Activated effector memory CD4-positive, alpha-beta T cell treated with anti-CD3 and anti-CD28 coated beads, Interleukin-2, amount 50 U/mL, for 16 hours (primary cell): ENCODE results near the gene B4GAT1.
A peak's percentile ranks its signal among the peaks of the same experiment; 100 is the strongest.
"Not testable (repeated sequence)": the region's sequence is repeated elsewhere in the genome, so short reads cannot be mapped to it uniquely, and the experiment has no call there.

Source experiments
- DNase-seq: peaks from one replicate; pipeline ENCODE4 v3.0.0-alpha.2; 2020

B4GAT1 gene

DNA sequence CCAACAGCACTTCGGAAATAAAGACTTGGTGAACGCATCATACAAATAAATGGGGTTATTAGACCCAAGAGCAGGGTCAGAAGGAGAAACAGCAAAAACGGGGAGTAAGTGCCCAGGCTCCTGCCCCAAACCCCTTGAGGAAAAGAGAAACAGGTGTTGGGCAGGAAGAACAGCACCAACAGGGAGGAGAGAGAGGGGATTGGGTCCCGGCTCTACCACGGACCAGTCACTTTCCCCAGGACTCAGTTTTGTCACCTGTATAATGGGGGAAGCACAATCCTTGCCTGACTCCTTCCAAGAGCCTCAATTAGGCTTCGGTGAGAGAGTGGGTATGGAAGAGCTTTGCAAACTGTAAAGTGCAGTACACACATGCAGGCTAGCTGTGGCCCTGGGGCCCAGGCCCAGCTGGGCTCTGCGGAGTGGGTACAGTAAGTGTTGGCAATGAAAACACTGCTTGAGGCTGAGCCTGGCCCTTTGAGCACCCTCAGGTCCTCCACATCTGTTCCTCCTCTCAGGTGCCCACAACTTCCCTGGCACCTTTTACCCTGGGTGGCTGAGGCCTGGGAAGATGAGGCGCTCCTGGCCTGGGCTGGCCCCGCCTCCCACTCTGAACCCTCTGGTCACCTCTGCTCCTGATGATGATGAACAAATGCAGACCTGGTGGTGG, 15.2 kb upstream of the B4GAT1 start:
- DNase-seq = no peak

DNA sequence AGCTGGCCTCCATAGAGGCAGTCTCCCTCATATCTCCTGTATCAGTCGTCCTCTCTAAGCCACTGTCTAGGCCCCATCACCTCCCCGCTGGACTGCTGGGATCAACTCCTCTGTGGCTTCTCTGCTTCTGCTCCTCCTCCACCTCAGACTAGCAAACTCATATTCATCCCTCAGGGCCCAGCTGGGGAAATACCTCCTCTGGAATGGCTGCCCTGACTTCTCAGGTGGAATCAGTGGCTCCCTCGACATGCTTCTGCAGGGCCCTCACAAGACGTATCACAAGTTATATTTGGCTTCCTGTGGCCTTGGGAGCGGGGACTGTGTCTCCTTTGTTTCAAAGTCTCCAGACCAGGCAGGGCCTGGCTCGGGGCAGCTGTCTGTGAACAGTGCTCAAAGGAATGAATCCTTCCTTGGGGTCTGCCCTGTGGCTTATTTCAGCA, 14.1 kb upstream of the B4GAT1 start:
- DNase-seq = no peak

DNA sequence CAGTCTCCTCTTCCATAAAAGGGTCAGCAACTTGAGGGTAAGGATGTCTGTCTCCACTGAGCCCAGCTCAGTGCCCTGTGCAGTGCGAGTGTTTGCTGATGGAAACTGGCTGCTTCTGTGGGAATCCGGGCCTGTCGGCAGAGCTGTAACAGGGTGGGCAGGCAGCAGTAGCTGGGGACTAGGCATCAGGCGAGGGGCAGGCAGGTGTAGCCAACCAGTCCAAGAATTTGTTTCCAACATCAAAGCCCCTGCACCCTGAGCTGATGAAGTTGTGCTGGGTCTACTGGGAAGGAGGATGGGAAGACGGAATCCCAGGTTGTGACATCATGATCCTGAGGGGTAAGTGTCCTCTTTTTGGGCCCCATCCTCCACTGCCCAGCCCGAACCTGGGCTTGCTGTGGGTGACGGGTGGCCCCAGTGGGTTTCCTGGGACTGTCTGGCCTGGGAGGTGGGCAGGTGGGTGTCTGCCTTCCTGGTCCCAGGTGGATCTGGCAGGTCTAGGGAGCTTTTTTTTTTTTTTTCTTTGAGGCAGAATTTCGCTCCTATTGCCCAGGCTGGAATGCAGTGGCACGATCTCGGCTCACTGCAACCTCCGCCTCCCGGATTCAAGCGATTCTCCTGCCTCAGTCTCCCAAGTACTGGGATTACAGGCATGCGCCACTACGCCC, 13.1 kb upstream of the B4GAT1 start:
- no peak for DNase-seq

DNA sequence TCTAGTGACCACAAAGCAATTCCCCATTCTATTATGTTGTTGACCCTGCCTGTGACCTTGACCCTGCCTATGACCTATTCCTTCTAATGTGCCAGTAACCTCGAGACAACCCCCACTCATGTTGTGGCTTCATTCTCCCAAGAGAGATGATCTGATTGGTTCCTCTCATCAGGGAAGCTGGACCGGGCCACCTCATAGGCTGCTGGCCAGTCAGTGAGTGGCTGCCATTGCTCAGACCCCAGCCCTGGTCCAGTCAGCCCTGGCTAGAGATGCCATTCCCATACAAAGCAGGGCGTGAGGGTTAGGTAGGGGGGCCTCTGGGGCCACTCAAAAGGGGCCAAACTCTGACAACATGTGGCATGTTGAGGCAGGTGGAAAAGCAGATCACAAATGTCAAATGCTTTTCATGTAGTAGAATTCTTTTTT, 12.2 kb upstream of the B4GAT1 start:
- no peak for DNase-seq

DNA sequence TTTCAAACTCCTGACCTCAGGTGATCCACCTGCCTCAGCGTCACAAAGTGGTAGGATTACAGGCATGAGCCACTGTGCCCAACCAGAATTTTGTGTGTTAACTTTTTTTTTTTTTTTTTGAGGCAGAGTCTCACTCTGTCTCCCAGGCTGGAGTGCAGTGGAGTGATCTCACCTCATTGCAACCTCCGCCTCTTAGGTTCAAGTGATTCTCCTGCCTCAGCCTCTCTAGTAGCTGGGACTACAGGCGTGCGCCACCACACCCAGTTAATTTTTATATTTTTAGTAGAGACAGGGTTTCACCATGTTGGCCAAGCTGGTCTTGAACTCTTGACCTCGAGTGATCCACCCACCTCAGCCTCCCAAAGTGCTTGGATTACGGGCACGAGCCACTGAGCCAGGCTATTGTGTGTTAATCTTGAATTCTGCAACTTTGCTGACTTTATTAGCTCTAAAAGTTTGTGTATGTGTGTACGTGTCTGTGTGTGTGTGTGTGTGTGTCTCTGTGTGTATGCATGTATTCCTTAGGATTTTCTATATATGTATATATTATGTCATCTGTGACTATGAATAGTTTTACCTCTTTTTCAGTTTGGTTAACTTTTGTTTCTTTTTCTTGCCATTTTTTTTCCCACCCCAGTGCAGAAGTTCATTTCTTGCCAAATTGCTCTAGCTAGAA, 3.3 kb upstream of the B4GAT1 start:
- not testable (repeated sequence) for DNase-seq

DNA sequence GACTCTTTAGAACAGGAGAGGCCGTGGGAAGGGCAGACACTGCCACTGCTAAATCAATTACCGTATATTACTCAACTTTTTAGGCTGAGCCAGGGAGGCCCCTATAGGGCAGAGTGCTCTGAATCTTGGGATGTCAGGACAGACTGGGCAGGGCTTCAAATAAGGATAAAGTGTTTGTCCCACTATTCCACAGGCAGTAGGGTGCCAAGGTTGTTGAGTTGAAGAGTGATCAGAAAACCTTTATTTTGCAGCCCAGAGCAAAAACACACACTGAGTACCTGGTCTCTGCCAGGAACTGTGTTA, 1.6 kb upstream of the B4GAT1 start:
- no peak for DNase-seq

DNA sequence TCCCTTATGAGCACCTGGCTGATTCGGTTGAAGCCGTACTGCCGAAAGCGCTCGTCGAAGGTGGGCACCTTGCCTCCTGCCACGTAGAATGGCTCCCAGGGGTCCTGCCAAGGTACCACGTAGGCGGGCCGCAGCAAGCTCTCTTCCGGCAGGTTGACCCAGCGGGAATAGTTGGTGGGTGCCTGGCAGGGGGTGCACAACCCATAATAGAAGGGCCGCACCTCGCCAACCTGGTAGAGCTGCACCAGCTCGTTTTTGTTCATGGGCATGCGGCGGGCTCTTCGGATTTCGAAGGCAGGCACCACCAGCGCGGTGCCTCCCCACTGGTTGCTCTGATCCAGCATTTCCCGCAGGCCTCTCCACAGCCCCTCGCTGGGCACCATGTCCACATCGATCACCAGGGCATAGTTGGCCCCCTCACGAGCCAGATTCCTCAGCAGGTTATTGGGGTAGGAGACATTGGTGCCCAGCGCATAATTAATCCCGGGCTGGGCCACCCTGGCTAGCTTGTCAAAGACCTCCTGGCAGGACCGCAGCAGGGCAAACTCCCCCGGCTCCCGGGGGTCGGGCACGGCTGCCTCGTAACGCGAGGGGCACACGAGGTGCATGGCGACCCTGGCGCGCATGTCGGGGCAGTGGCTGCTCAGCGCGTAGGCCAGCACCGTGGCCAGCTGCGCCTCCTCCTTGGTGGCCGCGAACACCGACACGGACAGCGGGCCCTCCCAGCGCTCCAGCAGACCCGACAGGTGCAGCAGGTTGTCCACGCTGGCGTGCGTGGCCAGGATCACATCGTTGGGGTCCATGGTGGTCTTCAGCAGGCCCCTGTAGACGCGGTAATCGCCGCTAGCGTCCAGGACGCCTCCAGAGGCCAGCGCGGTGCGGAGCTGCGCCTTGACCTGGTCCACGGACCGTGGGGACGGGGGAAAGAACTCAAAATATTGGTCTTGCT, 679 bp downstream of the B4GAT1 start:
- no peak for DNase-seq

DNA sequence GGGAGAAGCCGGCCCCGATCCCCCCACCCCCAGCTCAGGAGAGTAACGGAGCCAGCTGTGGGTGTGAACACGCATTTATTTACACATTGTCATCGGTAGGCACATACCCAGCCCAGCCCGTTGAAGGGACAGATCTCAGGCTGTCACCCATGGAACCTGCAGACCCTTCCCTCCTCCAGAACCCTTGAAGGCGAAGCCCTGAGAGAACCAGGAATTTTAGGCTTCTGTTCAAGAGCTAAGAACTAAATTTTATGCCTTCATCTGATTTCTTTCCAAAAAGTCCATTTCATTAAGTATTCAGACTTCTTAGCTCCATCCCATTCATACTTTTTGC, 2.1 kb downstream of the B4GAT1 start:
- no peak for DNase-seq

DNA sequence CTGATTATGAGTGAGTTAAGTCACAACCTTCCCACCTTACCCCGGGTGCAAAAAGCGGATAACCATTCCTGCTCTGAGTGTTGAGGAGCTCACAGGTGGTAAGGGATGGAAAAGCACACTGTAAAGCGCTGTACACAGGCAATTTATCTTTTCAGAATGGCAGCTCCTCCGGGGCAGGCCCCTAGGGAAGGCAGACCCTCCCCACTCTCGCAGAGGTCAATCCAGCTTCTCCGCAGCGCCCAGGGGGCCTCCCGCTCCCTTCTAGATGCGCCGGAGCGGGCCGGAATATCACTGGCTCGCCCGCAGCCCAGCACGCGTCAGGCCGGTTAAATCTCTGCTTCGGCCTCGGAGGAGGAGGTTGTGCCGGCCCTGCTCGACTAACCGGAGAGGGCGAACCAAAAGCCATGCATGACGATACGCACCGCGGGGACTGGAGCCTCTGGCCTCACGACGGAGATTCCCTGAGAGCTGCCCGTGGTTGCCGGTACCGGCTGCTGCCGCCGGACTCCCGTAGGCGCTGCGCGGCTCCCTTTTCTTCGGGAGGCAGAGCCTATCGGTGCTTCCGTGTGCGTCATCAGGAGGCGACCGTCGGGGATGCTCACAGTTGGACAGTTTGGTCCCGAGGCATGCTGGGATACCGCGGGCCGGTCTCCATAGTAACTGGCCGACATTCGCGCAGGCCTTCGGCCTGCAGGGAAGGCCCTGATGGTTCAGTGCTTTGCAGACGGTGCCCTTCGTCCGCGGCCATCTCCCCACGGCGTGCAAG, 2.7 kb downstream of the B4GAT1 start, which contains the start of gene BRMS1:
Gene BRMS1 (minus strand): TSS at position 555 of the 766 bp plus-strand sequence. CDS start 2,870 bp downstream, outside the sequence.
- peak; percentile 99 for DNase-seq

DNA sequence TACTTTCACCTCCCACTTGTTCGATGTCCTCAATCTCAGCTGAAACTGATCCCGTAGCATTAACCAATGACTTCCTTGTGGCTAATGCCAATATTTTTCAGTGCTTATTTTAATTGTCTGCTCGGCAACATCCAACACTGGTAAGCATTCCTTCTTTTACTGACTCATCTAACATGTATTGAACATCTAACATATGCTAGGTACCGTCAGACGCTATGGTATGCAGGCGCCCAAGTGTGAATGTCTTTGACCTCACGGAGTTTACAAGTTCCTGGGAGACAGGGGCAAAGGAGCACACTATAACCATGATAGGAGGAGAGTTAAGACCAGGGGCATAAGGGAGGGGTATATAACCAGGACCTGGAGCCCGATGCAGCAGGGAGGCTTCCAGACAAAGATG, 4.3 kb downstream of the B4GAT1 start:
- DNase-seq = no peak

DNA sequence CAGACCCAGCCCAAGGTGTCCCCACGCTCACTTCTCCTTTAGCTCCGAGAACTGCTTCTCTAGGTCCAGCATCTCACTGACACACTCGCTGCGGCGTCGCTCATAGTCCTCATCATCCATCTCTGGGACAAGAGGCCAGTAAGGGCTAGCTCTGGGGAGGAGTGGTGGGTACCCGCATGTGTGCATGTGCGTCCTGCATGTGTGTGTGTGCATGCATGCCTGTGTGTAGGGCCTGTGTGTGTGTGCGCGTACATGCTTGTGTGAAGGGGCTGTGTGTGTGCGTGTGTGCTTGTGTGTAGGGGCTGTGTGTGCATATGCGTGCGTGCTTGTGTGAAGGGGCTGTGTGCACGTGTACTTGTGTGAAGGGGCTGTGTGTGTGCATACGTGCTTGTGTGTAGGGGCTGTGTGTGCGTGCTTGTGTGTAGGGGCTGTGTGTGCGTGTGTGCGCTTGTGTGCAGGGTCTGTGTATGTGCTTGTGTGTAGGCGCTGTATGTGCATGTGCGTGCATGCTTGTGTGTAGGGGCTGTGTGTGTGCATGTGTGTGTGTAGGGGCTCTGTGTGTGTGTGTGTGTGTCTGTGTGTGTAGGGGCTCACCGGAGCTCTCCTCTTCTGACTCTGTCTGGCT, 5.8 kb downstream of the B4GAT1 start:
- no peak for DNase-seq

DNA sequence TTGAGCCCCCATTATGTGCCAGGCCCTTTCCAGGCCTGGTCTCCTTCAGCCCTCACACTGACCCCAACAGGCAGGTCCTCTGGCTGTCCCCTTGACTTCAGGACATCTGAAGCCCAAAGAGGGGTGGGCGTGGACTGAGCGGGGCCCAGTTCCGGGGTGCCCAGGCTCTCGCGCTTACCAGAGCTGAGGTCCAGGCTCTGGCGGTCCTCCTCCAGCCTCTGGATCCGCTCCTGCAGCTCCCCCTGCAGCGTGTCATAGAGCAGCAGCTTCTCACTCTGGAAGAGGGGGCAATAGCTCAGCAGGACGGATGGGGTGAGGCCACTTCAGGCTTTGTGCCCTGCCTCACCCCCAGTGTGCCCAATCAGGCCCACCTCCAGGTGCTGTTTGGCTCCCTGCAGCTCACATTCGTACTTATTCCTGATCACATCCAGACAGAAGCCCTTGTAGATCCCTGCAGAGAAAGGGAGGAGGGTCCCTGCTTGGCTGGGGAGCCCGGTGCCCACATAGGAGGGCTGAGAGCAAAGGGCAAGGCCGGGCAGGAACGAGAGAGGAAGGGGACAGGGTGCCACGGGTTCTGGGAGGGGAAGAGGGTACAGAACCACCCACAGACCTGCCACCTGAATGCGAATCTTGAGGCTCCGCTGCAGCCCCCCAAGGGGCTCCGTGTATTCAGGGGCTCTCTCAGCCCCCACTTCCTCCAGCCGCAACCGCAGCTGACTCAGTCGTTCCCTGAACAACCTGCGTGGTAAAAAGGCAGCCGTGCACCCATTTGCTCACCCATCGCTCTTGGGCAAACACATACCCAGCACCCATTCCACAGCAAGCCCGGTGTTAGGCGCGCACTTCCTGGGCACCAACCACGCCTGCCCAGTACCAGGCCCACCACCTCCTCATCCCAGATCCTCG, 6.6 kb downstream of the B4GAT1 start:
- no peak for DNase-seq

DNA sequence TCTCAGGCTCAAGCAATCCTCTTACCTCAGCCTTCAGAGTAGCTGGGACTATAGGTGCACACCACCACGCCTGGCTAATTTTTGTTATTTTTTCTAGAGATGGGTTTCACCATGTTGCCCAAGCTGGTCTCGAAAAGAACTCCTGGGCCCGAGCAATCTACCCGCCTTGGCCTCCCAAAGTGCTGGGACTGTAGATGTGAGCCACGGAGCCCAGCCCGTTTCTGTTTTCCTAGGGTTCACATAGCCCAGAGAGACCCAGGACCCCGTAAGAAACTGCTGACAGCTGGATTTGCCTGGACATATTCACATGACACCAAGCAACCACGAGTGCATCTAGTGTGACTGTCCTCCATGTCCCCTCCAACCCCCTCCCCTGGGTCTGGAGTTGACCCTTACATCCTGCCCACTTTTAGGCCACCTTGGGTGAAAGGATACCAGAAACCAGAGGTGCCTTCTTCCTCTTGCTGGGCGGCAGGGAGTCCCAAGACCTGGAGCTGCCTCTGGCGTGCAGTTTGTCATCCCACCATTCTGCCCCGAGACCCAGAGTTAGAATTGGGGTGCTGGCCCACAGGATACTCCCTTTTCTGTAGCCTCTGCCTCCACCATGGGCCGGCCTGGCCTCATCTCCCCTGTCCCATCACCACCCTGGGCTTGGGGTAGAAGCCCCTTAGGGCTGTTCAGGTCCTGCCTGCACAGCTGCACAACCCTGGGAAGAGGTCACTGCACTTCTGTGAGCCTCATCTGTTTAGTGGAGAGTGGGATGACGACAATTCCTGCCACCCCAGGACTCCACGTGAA, 7.5 kb downstream of the B4GAT1 start:
- no peak for DNase-seq

DNA sequence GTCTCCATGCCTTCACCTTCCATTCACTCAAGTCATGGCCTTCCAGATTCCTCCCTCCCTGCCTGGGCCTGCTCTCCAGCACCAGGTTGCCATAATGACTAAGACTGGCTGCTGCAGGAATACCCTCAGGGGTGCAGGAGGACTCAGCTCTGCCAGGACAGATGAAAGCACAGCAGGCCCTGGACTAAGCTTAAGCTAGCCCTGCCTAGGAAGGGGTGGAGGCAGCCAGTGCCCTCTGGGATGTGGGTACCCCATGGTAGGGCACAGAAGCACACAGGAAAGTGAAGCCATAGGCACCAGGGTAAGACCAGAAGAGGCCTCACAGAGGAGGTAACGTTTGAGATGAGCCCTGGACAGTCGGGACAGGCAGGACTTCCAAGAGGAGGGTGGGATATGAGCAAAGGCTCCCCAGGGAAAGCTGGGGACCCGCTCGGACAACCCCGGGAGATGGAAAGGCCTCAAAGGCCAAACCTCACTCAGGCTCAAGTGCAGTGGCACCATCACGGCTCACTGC, 8.2 kb downstream of the B4GAT1 start:
- DNase-seq = no peak

DNA sequence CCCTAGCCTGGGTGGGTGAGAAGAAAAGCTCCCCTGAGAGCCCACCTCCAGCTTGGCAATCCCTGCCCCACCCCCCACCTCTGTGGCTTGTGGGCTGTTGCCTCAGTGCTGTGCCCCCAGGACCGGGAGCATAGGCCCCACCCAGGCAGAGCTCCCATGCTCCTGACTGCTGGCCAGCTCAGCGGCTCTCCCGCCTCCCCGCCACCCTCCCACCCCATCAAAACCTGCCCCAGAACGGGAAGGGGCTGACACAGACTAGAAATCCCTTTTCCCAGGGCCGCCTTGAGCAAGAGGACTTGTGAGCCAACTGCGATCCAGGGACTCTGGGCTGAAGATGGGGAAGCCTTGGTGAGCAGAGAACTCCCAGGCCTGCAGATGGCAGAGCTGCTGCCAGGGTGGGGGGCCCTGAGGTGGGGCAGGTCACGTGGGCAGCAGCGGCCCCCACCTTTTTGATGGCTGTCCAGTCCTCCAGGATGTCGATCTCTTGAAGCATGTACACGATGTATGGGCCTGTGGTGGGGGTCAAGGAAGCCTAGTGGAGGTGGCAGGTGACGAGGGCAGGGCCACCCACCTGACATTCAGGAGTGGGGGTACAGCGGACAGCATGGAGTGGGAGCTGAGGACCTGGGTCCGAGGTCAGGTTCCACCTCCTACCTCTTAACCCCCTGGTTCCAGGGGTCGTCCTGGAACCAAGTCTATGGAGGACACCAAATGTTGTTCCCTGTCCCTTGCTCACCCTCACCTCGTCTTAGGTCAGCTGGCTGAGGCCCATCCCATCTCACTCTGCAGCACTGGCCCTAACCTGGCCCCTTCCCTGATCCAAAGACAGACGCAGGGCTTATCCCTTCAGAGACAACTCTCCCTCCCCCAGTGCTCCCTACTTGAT, 8.9 kb downstream of the B4GAT1 start:
- DNase-seq = no peak

DNA sequence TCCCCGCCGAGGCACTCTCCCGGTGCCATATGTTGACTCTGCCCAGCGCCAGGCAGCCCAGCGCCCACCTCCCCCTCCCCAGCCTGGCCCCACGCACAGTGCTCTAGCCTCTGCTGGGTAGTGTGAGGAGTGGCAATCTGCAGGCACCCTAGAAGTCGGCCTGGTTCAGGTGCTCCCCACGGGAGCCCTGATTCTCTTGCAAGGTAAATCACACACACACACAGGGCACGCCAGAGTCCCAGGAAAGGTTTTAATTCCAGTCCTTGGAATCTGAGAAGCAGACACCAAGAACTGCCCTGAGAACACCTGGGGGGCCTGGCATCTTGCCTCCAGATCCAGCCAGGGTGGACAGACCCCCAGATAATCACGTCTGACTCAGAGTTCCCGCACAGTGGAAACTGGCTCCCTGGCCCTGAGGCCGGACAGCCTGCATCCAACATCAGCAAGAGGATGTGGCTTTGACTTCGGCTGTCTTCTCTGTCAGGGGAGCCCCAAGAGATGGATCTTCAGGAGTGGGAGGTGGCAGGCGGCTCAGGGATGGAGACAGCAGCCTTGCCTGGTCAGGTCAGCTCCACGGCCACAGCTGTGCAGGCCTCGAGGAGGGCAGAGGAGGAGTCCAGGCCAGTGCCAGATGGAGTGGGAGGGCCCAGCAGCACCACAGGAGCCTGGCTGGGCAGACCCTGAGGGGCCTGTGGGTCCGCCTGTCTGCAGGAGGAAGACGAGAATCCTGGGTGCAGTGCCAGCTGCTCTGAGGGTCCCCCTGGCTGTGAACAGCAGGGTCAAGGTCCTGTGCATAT, 10.1 kb downstream of the B4GAT1 start:
- no peak for DNase-seq

DNA sequence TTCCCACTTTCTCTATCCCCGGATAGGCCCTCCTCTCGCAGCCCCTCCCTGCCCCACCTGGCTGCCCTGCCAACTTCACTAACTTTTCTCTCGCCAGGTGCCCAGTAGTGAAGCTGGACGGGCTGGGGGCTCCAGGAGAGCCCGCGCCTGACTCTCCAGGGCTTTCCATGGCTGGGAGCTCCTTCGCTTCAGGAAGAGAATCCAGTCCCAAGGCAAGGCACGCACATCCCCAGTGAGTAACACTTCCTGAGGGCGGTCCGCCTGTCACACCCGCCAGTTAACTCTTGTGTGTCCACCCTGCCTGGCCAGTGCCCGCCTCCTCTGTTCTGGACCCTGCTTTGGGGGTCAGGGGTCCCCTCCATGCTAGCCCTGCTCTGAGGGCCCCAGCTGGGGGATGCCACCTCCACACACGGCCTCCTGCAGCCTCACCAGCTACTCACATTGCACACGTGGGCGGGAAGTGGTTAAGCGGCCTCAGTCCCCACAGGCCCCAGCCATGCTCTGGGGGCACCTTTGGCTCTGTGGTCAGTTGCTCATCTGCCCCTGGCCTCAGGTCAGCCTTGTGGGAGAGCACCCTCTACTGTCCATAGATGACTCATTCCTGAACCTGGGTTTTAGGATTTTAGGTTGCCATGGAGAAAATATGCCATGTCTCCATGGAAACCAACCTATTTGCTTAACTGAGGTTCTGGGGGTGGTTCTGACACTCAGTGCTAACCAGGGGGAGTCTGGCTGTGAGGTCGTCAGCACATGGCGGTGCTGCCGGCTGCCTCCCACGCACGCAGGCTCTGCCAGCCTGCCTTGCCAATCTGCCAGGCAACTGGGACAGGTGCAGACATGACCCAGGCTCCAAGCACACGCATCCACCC, 11.0 kb downstream of the B4GAT1 start, which contains the start of gene RIN1:
Gene RIN1 (minus strand): TSS at position 201 of the 869 bp plus-strand sequence. CDS start 32 bp downstream, at position 169.
- DNase-seq = peak; percentile 74
